NCI-H128 (cell line): ENCODE data around the gene TMPRSS9.
A peak's percentile ranks its signal among the peaks of the same experiment; 100 is the strongest.
"Not testable (repeated sequence)": the region's sequence is repeated elsewhere in the genome, so short reads cannot be mapped to it uniquely, and the experiment has no call there.

Experiments used
- DNase-seq: peaks from one replicate; lab custom pipeline; 2025; ENCODE audit not compliant: unreplicated experiment; lab: John Stamatoyannopoulos, UW

The TMPRSS9 gene

GRCh38 chr19:2417436-2417835 is 57.4 kb downstream of the TMPRSS9 start:
- DNase-seq: not testable (repeated sequence)

- no peak for DNase-seq
Observed at GRCh38 chr19:2417881-2418406, 57.9 kb downstream of the TMPRSS9 start.

- DNase-seq: no peak
Observed at GRCh38 chr19:2419754-2420153, 59.7 kb downstream of the TMPRSS9 start.

- no peak for DNase-seq
Observed at GRCh38 chr19:2420490-2420889, 60.4 kb downstream of the TMPRSS9 start.

DNA sequence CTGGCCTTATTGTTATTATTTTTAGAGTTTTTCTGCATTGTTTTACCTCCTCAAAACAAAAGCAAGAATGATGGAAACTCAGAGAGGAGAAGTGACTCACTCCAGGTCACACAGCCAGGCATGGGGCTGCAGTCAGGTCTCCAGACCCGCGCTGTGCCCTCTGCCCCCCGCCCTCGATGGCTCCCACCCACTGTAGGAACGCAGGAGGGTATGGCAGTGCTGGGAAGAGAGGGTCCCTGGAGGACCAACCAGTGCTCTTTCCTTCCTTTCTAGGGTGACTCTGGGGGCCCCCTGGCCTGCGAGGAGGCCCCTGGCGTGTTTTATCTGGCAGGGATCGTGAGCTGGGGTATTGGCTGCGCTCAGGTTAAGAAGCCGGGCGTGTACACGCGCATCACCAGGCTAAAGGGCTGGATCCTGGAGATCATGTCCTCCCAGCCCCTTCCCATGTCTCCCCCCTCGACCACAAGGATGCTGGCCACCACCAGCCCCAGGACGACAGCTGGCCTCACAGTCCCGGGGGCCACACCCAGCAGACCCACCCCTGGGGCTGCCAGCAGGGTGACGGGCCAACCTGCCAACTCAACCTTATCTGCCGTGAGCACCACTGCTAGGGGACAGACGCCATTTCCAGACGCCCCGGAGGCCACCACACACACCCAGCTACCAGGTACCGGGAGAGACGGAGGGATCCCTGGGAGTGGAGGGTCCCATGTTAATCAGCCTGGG is 61.7 kb downstream of the TMPRSS9 start:
- DNase-seq: no peak

DNA sequence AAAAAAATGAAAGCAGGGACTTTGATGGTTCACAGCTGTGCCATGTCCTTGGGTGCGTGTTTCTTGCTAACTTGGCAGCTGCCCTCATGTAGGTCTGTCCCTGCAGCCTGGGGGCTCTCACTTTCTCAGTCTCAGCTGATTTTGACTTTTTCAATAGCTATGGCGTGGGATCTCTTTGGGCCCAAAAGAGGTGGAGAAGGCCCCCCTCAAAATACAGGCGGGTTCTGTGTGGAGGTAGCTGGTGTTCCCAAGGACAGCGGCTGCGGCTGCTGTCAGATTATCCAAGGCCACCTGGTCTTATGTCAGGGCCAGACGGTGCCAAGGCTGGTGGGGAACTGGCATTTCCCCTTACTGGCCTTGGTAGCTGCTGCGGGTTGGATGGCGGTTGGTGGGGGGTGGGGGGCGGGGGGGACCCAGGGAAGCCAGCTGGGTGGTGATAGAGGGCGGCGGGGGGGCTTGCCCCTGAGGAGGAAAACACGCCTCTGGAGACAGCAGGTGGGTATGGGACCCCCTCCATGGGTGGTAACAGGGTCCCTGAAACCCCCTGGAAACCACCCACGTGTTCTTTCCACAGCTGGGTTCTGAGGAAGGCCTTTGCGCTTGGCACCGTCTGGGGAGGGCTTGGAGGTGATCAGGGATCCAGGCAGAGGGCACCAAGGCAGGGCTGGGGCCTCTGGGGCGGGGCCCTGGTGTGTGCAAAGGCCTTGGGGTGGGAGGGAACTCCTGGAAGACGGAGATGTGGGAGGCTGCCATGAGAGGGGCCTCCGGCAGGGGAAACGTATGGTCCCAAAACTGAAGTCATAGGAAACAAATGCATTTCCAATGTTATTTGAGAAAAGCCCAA is 63.2 kb downstream of the TMPRSS9 start:
- no peak for DNase-seq

DNA sequence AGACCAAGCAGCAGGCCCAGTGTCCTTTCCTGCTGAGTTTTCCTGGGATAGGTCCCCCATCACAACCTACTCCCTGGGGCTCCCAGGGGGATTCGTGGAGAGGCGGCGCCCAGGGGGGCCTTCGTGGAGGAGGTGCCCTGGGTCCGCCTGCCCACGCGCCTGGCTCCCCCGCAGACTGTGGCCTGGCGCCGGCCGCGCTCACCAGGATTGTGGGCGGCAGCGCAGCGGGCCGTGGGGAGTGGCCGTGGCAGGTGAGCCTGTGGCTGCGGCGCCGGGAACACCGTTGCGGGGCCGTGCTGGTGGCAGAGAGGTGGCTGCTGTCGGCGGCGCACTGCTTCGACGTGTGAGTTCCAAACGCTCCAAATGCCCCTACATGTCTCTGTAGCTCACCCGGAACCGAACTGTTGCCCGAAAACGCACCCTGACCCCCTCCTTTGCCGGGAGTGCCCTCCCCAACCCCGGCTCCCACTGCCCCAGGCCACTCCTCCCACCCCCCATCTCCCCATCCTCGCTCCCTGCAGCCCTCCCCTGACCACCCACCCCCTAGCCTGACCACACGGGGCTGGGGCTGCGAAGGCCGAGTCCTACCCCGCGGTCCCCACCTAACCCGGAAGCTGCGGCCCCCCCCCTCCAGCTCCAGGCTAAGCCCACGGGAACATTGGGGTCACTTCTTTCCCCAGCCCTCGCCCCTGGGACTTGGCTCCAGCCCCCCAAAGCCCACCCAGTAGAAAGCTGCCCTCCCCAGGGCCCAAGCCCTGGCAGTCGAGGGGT is 64.0 kb downstream of the TMPRSS9 start:
- DNase-seq: no peak

DNA sequence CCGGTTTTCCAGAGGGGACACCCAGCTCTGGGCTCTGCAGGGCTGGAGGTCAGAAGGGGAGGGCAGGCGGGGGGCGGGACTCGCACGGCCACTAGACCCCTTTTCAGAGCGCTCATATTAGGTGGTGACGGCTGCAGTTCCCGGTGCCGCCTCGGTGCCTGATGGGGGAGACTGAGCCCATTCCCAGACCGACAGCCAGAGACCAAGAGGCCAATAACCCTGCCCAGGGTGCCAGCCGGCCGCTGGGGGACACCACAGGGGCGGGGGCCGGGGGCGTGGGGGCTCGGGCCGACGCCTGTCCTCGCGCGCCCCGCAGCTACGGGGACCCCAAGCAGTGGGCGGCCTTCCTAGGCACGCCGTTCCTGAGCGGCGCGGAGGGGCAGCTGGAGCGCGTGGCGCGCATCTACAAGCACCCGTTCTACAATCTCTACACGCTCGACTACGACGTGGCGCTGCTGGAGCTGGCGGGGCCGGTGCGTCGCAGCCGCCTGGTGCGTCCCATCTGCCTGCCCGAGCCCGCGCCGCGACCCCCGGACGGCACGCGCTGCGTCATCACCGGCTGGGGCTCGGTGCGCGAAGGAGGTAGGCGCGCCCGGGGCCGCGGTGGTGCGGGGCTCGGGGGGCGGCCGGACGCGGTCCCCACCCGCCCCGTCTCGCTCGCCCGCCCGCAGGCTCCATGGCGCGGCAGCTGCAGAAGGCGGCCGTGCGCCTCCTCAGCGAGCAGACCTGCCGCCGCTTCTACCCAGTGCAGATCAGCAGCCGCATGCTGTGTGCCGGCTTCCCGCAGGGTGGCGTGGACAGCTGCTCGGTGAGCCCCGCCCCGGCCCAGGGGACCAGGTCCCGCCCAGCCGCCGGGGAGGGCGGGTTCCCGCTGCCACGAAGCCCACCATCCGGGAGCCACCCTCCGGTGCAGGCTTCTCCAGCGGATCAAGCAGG is 64.9 kb downstream of the TMPRSS9 start:
- DNase-seq: no peak

- no peak for DNase-seq
Observed at GRCh38 chr19:2425622-2426581, 65.8 kb downstream of the TMPRSS9 start.

DNA sequence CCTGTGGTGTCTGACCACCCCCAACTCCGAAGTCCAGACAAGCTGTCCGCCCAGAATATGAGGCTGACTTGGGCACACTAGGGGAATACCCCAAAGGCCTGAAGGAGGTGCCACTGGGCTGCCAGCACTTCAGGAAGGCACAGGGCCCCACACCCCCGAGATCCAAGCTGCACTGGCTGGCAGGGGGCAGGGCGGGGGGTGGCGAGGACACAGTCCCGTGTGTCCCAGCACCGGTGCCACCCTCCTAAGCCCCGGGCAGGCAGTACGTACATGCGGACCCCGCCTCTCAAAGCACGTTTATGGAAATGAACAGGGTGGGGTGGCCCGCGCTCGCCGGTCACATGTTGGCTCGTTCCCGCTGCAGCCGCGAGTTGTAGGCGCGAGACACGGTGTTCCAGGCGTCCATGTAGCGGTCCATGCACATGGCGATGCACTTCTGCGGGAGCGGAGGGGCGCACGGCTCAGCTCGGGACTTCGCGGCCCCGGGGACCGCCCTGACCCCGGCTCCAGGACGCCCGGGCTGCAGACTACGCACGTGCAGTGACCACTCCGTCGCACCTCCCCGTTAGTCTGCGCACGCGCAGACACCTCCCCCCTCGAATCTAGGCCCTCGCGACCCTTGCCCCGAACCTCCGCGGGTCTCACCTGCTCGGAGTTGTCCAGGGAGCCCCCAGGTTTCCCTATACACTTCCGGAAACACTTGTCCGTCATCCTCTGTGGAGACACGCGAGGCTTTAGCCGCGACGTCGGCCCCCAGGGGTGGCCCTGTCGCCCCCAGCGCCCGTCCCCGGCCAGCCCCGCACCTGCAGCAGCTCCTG is 66.8 kb downstream of the TMPRSS9 start:
- DNase-seq: no peak

GRCh38 chr19:2427429-2428320 is 67.6 kb downstream of the TMPRSS9 start, which contains the start of gene TIMM13:
Gene TIMM13, minus strand, starts transcription at chr19:2427586. Its CDS starts 53 bp downstream, at chr19:2427533.
- peak; percentile 92 for DNase-seq

DNA sequence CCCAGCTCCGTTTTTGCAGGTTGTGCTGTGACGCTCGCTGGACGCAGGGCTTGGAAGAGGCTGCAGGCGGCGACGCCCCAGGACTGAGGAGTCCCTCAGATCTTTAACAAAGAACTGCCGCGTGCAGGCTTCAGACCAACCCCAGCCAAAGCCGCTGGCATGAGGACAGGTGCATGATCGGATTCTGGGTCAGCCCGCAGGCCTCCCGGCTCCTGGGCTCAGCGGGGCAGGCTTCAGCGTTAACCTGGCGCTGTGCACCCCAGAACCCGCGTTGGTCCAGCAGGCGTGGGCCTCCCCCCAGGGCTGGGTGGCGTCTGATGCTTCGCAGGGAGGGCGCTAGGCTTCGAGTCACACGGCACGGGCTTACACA is 68.2 kb downstream of the TMPRSS9 start:
- DNase-seq: no peak

- no peak for DNase-seq
Observed at GRCh38 chr19:2428756-2429711, 69.0 kb downstream of the TMPRSS9 start.

- DNase-seq: no peak
Observed at GRCh38 chr19:2429917-2430535, 70.0 kb downstream of the TMPRSS9 start.

DNA sequence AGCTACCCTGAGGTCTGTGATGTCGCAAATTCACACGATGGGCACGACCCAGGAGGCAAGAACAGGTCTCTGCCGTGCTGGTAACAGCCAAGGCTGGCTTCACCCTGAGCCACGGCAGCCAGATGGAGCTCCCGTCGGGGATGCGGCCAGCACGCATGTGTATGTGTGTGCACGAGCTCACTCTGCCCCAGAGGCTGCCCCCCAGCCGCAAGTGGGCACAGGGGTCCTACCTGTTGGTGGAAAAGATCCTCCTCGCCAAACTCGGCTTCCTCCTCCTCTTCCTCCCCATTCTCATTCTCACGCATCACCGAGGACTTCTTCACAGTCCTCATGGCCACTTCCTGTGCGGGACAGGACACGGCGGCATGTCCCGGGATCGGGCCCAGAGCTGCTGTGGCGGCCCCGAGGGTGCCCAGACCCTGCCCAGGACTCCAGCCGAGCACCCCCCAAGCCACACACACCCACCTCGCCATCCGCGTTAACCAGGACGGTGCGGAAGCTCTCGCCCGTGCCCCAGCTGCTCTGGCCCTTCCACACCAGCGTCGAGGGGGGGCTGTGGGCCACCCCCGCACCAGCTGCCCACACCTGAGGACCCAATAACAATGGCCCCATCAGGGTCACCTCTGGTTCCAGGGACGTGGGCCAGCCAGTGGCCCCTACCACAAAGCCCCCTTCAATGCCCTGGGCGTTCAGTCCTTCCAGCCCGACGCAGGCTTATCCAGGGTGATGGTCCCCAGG is 71.4 kb downstream of the TMPRSS9 start:
- no peak for DNase-seq
